ENCODE measurements around the gene GRAMD1A.
"Not testable (repeated sequence)": the region's sequence is repeated elsewhere in the genome, so short reads cannot be mapped to it uniquely, and the experiment has no call there.

GRCh38 chr19:35028600-35028885, 28.4 kb downstream of the GRAMD1A start:
- TF ChIP-seq CTCF (conservative IDR thresholded peaks at IDR 0.05; ENCODE audit: low read length); EZH2phosphoT487 (IDR thresholded peaks at IDR 0.05; ENCODE audit: borderline replicate concordance): not testable (repeated sequence)
